ENCODE results near the gene CBLB. TPM values are rescaled to one million over a fixed set of nuclear protein-coding genes. Genes with fewer than 3 reads are reported as not detected.

CBLB gene
- total and polyA plus RNA-seq, 2 of the 4 experiments (the other 2 are of a cell fraction) = 10.1 to 20.1 TPM

GRCh38 chr3:105611304-105612192 lies 257.3 kb downstream of the CBLB start:
- DNase-seq (no peak), ATAC-seq (ENCODE audit: low read depth) (no peak)
- dilution Hi-C loops (cut with HindIII; ENCODE audit: low sequenced_read_pairs, unreplicated experiment) (no loop called here), in situ Hi-C loops (cut with MboI; ENCODE audit: low sequenced_read_pairs) (no loop called here), intact Hi-C loops (cut with micrococcal nuclease) (no loop called here)
- Histone ChIP-seq H4K20me1 (ENCODE audit: insufficient read depth, low read length) (no peaks in the 10 kb centered on the region), H3K9me1 (ENCODE audit: insufficient read depth, low read length) (no peaks in the 10 kb centered on the region; the same call in 1 of the 2 replicates), H2BK5ac (ENCODE audit: low read depth, low read length, poor library complexity, severe bottlenecking) (no peak overlapping the region), H4K5ac (ENCODE audit: low read depth, low read length) (no peak overlapping the region), H3K27me3 (ENCODE audit: control insufficient read depth, insufficient read depth, low read length) (no peaks in the 10 kb centered on the region), H2BK120ac (ENCODE audit: low read depth, low read length) (no peak overlapping the region), H3K18ac (ENCODE audit: low read depth, low read length) (no peak overlapping the region), H3K4ac (ENCODE audit: low read depth, low read length) (no peak overlapping the region), H3K56ac (ENCODE audit: extremely low read depth, insufficient read depth, low read length) (no peak overlapping the region), H3K79me1 (ENCODE audit: low read depth in 1 of 2, low read length in 2 of 2) (no peaks in the 10 kb centered on the region), H2BK15ac (ENCODE audit: low read depth, low read length) (no peak overlapping the region), H3K9ac (ENCODE audit: low read depth, low read length) (no peak overlapping the region), H2AK9ac (replicated peaks; ENCODE audit: low read depth, low read length, poor library complexity) (no peak overlapping the region), H3K27ac (ENCODE audit: insufficient read depth, low read length) (no peak overlapping the region), H3K14ac (replicated peaks; ENCODE audit: low read depth, low read length) (no peak overlapping the region), H2AFZ (replicated peaks; ENCODE audit: low read length, poor library complexity) (no peak overlapping the region), H3K4me3 (ENCODE audit: insufficient read depth, low read depth, low read length) (no peak overlapping the region), H3K4me2 (ENCODE audit: low read depth, low read length) (no peak overlapping the region), H2AK5ac (ENCODE audit: low read depth, low read length) (no peak overlapping the region), H3K36me3 (ENCODE audit: control insufficient read depth, insufficient read depth, low read length) (no peaks in the 10 kb centered on the region), H3K9me3 (ENCODE audit: control insufficient read depth, insufficient read depth, low read length) (no peaks in the 10 kb centered on the region), H3K23ac (ENCODE audit: low read depth, low read length) (no peak overlapping the region), H4K91ac (ENCODE audit: insufficient read depth, low read depth, low read length) (no peak overlapping the region), H2BK20ac (ENCODE audit: low read depth, low read length) (no peak overlapping the region), H4K8ac (ENCODE audit: low read depth in 2 of 2, low read length in 2 of 2) (no peak overlapping the region), H3K4me1 (ENCODE audit: control insufficient read depth, insufficient read depth, low read length) (no peaks in the 10 kb centered on the region)
- ChIA-PET POLR2A (ENCODE audit: unreplicated experiment) (no interaction called here), CTCF (no interaction called here)
- WGBS, 2 experiments (ENCODE audit: extremely low coverage in 2 of 2, insufficient read length in 1 of 2) = 100% methylated on average over 1 of the region's 5 CpGs; no CpG with 5 or more reads in 1 of the 2 experiments
- BruUV-seq (replicated peaks) = no TSS peak
- TF ChIP-seq RAD21 (IDR thresholded peaks at IDR 0.05; ENCODE audit: low read length) = no peak
- TF ChIP-seq RCOR1 (IDR thresholded peaks at IDR 0.05; ENCODE audit: insufficient replicate concordance, low read length) = no peak
- TF ChIP-seq CHD1 (IDR thresholded peaks at IDR 0.05; ENCODE audit: low read depth, low read length) = no peak
- TF ChIP-seq POLR2A (IDR thresholded peaks at IDR 0.05; ENCODE audit: low read depth, low read length) = no peak
- no peak for TF ChIP-seq USF2 (IDR thresholded peaks at IDR 0.05; ENCODE audit: low read depth, low read length)
- no peak for TF ChIP-seq ELK1 (IDR thresholded peaks at IDR 0.05; ENCODE audit: borderline replicate concordance, low read depth, low read length)
- no peak for TF ChIP-seq MXI1 (IDR thresholded peaks at IDR 0.05; ENCODE audit: borderline replicate concordance, low read depth, low read length)
- TF ChIP-seq CTCF (conservative IDR thresholded peaks at IDR 0.05; ENCODE audit: low read depth, low read length) = no peak
- TF ChIP-seq NFE2L2 (IDR thresholded peaks at IDR 0.05; ENCODE audit: low read depth, low read length) = no peak
- TF ChIP-seq MAFK (IDR thresholded peaks at IDR 0.05; ENCODE audit: low read depth, low read length) = no peak
- TF ChIP-seq FOS (IDR thresholded peaks at IDR 0.05; ENCODE audit: low read depth, low read length) = no peak
- no peak for TF ChIP-seq RFX5 (IDR thresholded peaks at IDR 0.05; ENCODE audit: low read depth, low read length)
- no peak for TF ChIP-seq CEBPB (IDR thresholded peaks at IDR 0.05; ENCODE audit: low read depth, low read length)
- no peak for TF ChIP-seq BHLHE40 (IDR thresholded peaks at IDR 0.05; ENCODE audit: low read depth, low read length)
- no peak for TF ChIP-seq SMC3 (IDR thresholded peaks at IDR 0.05; ENCODE audit: low read depth, low read length)
